Thoracic aorta (tissue), 2 donors: Measurements from ENCODE around the gene NOS1AP. TPM values are rescaled to one million over a fixed set of nuclear protein-coding genes. Genes with fewer than 3 reads are reported as not detected.

Experiments used
- ATAC-seq: fragments of 150-250 bp; one replicate; pipeline ENCODE4 v1.8.0; 2017; ENCODE audit warnings: low read depth; ENCODE audit not compliant: insufficient number of reproducible peaks, low FRiP score
- DNase-seq: peaks from one replicate; pipeline ENCODE4 v3.0.0-alpha.2; 2020; ENCODE audit warnings: low spot score
- H3K27ac ChIP-seq, 2 donors: fragments of 200-600 bp; sonication (generic); 1 replicate in 1 of 2; 2 replicates in 1 of 2; pipeline ENCODE4 v1.5.1; 2016; ENCODE audit warnings: mild to moderate bottlenecking in 2 of 2, moderate library complexity in 2 of 2
- H3K27me3 ChIP-seq: fragments of 200-600 bp; sonication (generic); replicated peaks from 2 replicates; pipeline ENCODE4 v1.6.0; 2016; ENCODE audit warnings: mild to moderate bottlenecking; ENCODE audit not compliant: insufficient read depth
- H3K36me3 ChIP-seq: fragments of 200-600 bp; sonication (generic); one replicate; pipeline ENCODE4 v1.5.1; 2016
- H3K4me1 ChIP-seq, 2 donors: fragments of 200-600 bp; sonication (generic); 1 replicate in 1 of 2; 2 replicates in 1 of 2; pipeline versions ENCODE4 v1.5.1 to v1.6.0; 2016; ENCODE audit warnings: low read depth in 2 of 2, mild to moderate bottlenecking in 1 of 2; ENCODE audit not compliant: control insufficient read depth in 1 of 2
- H3K4me3 ChIP-seq: fragments of 200-600 bp; sonication (generic); 2 replicates; pipeline ENCODE4 v1.5.1; 2016; ENCODE audit warnings: mild to moderate bottlenecking
- H3K9me3 ChIP-seq: fragments of 200-600 bp; sonication (generic); 2 replicates; pipeline ENCODE4 v1.5.1; 2016
- total RNA-seq, 2 donors: library from RNA; depleted of rRNA; stranded (reverse); fragments of >200 nt; gene quantifications; one replicate each; pipeline versions ENCODE4 v1.1.0 to v1.2.3, GENCODE V29; 2016
- TF ChIP-seq, protein P1 (sequence below): fragments of 200-600 bp; sonication (generic); IDR thresholded peaks from one replicate; pipeline ENCODE4 v1.5.1; 2019; ENCODE audit warnings: antibody characterized with exemption

Gene NOS1AP
- total RNA-seq, 2 donors from 2014 or later: 6.3 to 12.2 TPM

DNA sequence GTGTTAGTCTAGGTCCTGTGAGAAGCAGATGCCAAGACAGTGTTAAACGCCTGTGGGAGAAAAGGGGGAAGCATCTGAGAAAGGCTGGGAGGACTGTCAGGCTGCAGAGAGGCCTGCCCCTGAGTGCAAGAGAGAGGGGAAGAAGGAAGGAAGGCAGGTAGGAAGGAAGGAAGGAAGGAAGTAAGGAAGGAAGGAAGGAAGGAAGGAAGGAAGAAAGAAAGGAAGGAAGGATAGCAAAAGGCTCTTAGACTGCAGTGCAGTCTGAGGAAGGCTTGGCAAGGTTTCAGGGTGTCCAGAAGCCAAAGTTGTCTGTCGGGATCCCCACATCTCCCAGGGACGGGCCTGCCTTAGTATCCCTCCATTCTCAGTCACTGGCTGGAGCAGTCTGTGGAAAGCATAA lies 224.5 kb downstream of the NOS1AP start:
- Histone ChIP-seq H3K4me3 (no peak overlapping the region), H3K27ac (no peak overlapping the region), H3K36me3 (no peaks in the 10 kb centered on the region), H3K9me3 (no peaks in the 10 kb centered on the region), H3K27me3 (no peaks in the 10 kb centered on the region), H3K4me1 (peaks cover 0 to 3% of the 10 kb centered on the region in 2 donors)
- TF ChIP-seq, protein P1, sequence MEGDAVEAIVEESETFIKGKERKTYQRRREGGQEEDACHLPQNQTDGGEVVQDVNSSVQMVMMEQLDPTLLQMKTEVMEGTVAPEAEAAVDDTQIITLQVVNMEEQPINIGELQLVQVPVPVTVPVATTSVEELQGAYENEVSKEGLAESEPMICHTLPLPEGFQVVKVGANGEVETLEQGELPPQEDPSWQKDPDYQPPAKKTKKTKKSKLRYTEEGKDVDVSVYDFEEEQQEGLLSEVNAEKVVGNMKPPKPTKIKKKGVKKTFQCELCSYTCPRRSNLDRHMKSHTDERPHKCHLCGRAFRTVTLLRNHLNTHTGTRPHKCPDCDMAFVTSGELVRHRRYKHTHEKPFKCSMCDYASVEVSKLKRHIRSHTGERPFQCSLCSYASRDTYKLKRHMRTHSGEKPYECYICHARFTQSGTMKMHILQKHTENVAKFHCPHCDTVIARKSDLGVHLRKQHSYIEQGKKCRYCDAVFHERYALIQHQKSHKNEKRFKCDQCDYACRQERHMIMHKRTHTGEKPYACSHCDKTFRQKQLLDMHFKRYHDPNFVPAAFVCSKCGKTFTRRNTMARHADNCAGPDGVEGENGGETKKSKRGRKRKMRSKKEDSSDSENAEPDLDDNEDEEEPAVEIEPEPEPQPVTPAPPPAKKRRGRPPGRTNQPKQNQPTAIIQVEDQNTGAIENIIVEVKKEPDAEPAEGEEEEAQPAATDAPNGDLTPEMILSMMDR: no peak
- DNase-seq (no peak), ATAC-seq (no peak)

DNA sequence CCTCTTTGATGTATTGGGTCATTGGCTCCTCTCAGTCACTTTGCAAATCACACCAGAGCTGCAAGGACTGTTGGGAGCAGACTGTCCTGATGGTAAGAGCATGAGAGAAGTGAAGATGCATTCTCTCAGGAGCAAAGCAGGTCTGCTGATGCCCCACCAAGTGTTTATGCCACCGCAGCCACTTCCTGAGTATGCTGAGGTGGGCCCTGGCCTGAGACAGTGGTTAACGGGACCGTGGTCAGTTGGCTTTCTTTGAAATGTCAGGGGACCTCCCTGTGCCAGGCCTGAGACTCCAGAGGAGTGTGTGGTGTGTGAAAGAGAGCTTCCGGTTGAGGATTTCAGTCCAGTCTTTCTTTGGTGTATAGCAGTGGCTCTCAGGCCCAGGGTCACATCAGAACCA lies 227.7 kb downstream of the NOS1AP start:
- ATAC-seq (no peak), DNase-seq (no peak)
- H3K36me3 ChIP-seq: no peaks in the 10 kb centered on the region
- H3K4me1 ChIP-seq: peaks cover 0 to 3% of the 10 kb centered on the region in 2 donors
- no peak overlapping the region for H3K4me3 ChIP-seq
- H3K27me3 ChIP-seq: no peaks in the 10 kb centered on the region
- no peaks in the 10 kb centered on the region for H3K9me3 ChIP-seq
- TF ChIP-seq, protein P1: no peak
- no peak overlapping the region for H3K27ac ChIP-seq

DNA sequence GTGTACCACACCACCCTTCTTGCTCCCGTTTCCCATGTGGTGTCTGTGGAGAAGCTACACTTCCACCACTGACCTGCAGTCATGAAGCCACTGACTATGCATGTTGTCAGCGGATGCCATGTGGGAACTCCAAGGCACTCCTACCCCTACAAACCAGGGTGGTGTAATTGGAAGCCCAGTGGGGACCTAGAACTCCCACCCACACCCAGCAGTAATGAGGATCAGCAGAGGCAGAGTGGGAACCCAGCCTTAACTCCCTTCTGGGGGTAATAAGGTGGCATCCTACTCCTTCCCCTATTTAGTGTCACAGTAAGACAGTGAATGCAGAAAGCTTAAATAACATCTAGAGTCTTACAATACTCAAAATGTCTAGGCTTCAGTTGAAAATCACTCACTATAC lies 228.8 kb downstream of the NOS1AP start:
- Histone ChIP-seq H3K4me1 (no peaks in the 10 kb centered on the region), H3K27ac (no peak overlapping the region), H3K27me3 (no peaks in the 10 kb centered on the region), H3K36me3 (no peaks in the 10 kb centered on the region), H3K4me3 (no peak overlapping the region), H3K9me3 (no peaks in the 10 kb centered on the region)
- ATAC-seq (no peak), DNase-seq (no peak)
- TF ChIP-seq, protein P1: no peak

DNA sequence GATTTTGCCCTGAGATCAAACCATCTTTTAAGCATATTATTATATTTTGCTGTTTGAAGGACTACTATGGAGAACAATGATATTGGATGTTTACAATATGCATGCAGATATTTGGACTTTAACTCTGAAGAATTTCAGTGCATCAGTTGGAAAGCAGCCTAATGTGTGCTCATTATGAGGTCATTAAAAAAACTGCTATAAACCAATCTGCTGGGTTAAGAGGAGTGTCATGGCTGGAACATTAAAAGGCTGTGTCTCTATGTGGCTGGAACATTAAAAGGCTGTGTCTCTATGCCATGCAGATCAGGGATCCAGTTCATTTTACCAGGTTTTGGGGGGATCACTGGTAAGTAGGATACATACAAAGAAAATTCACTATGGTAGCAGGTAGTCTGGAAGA lies 229.5 kb downstream of the NOS1AP start:
- Histone ChIP-seq H3K27ac (no peak overlapping the region), H3K4me3 (no peak overlapping the region), H3K27me3 (no peaks in the 10 kb centered on the region), H3K4me1 (no peaks in the 10 kb centered on the region), H3K9me3 (no peaks in the 10 kb centered on the region), H3K36me3 (no peaks in the 10 kb centered on the region)
- no peak for DNase-seq
- TF ChIP-seq, protein P1: no peak
- no peak for ATAC-seq

DNA sequence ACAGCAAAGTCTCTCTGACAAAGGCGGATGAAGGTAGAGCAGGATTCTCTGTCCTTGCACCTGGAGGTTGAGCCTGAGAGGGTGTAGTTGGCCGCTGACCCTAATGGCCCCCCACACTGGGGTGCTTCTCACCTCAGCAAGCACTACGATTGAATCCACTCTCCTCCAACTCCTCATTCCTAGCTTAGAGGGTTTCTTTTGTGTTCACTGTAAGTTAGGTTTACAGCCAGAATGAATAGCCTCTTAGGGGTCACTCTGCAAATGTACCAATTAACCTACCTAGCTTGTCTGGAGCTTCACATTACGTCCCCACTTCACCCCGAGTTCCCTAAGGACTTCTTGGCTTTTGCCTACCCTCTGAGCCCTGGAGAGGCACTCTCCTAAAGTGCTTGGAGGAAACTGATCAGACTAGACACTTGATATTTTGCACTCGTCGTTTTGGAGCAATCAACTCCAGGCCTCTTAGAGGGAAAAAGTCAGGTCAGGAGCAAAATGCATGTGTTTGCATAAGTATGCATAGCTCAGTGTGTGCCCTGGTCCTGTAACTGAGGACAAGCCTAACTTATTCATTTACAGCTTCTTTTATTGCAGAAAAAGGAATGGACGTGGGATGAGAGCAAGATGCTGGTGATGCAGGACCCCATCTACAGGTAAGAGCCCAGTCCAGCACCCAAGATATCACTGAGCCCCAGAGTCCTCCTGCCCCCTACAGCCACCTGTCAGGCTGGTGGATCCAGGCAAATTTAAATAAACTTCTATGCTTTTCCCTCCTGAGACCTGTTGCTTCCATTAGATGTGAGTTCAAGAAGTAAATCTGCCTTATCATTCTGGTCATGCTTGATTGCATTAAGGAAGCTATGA lies 230.8 kb downstream of the NOS1AP start:
- Histone ChIP-seq H3K27me3 (no peaks in the 10 kb centered on the region), H3K4me1 (no peaks in the 10 kb centered on the region)
- ATAC-seq: no peak

More for the DNA sequence above, 230.8 kb downstream of the NOS1AP start:
- Histone ChIP-seq H3K4me3 (no peak overlapping the region), H3K9me3 (no peaks in the 10 kb centered on the region), H3K36me3 (no peaks in the 10 kb centered on the region), H3K27ac (no peak overlapping the region)
- DNase-seq: no peak
- TF ChIP-seq, protein P1: no peak
